Activated effector memory CD4-positive, alpha-beta T cell treated with anti-CD3 and anti-CD28 coated beads, Interleukin-2, amount 50 U/mL, for 16 hours (primary cell): Measurements from ENCODE around the gene CRLF1.

Experiments used
- DNase-seq: peaks from one replicate; pipeline ENCODE4 v3.0.0-alpha.2; 2020

The CRLF1 gene

GRCh38 chr19:18606281-18607225 is at the start of gene CRLF1:
TSS of gene CRLF1 (minus strand) at chr19:18606799. CDS start at chr19:18606656, 143 bp downstream.
- no peak for DNase-seq

- DNase-seq, result no peak
Measured at GRCh38 chr19:18655173-18655844, 48.7 kb upstream of the CRLF1 start.

- DNase-seq, result no peak
Measured at GRCh38 chr19:18654469-18654868, 47.9 kb upstream of the CRLF1 start.

GRCh38 chr19:18653853-18654252 is 47.3 kb upstream of the CRLF1 start:
- no peak for DNase-seq

GRCh38 chr19:18651733-18652132 is 45.1 kb upstream of the CRLF1 start:
- DNase-seq, result no peak

GRCh38 chr19:18651300-18651699 is 44.7 kb upstream of the CRLF1 start:
- DNase-seq, result no peak

- DNase-seq, result no peak
Measured at GRCh38 chr19:18650468-18651041, 44.0 kb upstream of the CRLF1 start.

- no peak for DNase-seq
Measured at GRCh38 chr19:18650021-18650390, 43.4 kb upstream of the CRLF1 start.

- DNase-seq, result no peak
Measured at GRCh38 chr19:18649371-18650020, 42.9 kb upstream of the CRLF1 start.

GRCh38 chr19:18648973-18649315 is 42.3 kb upstream of the CRLF1 start:
- DNase-seq, result no peak

GRCh38 chr19:18647807-18648206 is 41.2 kb upstream of the CRLF1 start:
- no peak for DNase-seq

GRCh38 chr19:18647371-18647767 is 40.8 kb upstream of the CRLF1 start:
- DNase-seq, result no peak

GRCh38 chr19:18646535-18647370 is 40.2 kb upstream of the CRLF1 start:
- DNase-seq, result no peak

GRCh38 chr19:18645035-18645511 is 38.5 kb upstream of the CRLF1 start:
- DNase-seq, result no peak

GRCh38 chr19:18644196-18645034 is 37.8 kb upstream of the CRLF1 start:
- DNase-seq, result no peak

- no peak for DNase-seq
Measured at GRCh38 chr19:18639706-18640243, 33.2 kb upstream of the CRLF1 start.

GRCh38 chr19:18637673-18638630 is 31.4 kb upstream of the CRLF1 start:
- no peak for DNase-seq

- DNase-seq, result no peak
Measured at GRCh38 chr19:18636969-18637629, 30.5 kb upstream of the CRLF1 start, which contains the start of gene KLHL26. TSS of gene KLHL26 (plus strand) at chr19:18637028. CDS start at chr19:18637055, 27 bp downstream.
